T follicular helper cell (primary cell): ENCODE measurements around the gene SCML1.

Source experiments
- DNase-seq: peaks from one replicate; pipeline ENCODE4 v3.0.0-alpha.2; 2020; ENCODE audit warnings: low read depth
- total RNA-seq, 2 experiments: gene quantifications; one replicate each; lab custom pipeline; 2026; lab: John Stamatoyannopoulos, UW

Gene SCML1, protein sequence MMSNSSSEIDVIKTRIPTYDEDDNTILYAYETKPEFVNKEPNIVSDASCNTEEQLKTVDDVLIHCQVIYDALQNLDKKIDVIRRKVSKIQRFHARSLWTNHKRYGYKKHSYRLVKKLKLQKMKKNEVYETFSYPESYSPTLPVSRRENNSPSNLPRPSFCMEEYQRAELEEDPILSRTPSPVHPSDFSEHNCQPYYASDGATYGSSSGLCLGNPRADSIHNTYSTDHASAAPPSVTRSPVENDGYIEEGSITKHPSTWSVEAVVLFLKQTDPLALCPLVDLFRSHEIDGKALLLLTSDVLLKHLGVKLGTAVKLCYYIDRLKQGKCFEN
- 2.5 to 18.4 reads per million in 2 experiments for total RNA-seq

- DNase-seq, result peak; percentile 84
These were observed at the start of gene SCML1 for GRCh38 chrX:17736856-17737709. SCML1 (plus strand) TSS chrX:17737493; CDS start chrX:17744187, 6,694 bp downstream.

DNA sequence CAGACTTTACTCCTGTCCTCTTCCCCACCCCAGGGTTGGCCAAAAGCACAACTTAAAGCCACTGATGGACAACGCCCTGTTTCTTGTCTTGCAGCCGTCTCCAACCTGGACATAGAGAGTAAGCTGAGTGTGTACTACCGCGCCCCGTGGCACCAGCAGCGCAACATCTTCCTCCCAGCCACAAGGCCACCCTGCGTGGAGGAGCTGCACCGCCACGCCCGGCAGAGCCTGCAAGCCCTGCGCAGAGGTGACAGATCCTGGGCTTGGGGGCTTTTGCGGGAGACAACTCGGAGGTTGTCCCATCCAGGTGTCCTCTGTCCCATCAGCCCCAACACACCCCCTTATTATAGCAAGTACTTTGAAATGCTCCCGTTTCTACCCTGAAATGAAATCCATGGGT, 49.6 kb upstream of the SCML1 start:
- DNase-seq, result no peak

- peak; percentile 18 for DNase-seq
These were observed 47.3 kb upstream of the SCML1 start for GRCh38 chrX:17689971-17690409.

- no peak for DNase-seq
These were observed 44.5 kb upstream of the SCML1 start for GRCh38 chrX:17692709-17693346.

DNA sequence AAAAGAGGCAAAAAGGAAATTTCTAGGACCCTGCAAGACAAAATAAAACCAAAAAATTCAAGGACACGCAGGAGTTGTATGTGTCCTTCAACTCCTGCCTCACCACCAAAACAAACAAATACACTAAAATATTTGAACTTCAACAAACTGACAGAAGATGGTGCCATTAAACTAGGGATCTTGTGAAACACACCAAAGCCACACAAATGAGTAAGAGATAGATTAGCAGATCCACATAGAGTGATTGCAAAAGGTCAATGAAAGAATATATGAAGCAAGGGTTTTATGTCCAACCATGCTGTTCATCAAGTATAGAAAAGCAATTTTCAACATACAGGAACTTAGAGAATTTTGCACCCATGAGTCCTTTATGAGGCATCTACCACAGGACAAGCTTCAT, 40.1 kb upstream of the SCML1 start:
- no peak for DNase-seq

- DNase-seq, result no peak
These were observed 36.3 kb upstream of the SCML1 start for GRCh38 chrX:17700976-17701375.

- no peak for DNase-seq
These were observed 34.1 kb upstream of the SCML1 start for GRCh38 chrX:17703201-17703600.

DNA sequence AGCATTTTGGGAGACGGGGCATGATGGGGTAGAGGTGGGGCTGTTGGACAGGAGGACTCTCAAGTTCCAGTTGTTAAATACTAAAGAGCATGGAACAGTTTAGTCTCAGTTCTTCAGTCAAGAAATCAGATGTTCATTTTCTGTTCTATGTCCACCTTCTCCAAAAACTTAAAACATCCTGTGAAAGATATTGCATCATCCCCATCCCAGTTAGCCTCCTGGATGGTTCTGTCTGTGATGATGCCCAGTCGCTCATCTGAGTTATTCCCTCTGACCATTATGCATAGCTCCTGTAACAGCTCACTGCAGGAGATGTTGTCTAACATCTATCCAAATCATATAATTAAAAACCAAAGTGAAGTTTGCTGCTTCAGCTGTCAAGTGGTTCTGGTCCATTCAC, 32.1 kb upstream of the SCML1 start:
- no peak for DNase-seq

GRCh38 chrX:17706676-17707075, 30.6 kb upstream of the SCML1 start:
- DNase-seq, result no peak

- DNase-seq, result no peak
These were observed 29.6 kb upstream of the SCML1 start for GRCh38 chrX:17707731-17708130.

DNA sequence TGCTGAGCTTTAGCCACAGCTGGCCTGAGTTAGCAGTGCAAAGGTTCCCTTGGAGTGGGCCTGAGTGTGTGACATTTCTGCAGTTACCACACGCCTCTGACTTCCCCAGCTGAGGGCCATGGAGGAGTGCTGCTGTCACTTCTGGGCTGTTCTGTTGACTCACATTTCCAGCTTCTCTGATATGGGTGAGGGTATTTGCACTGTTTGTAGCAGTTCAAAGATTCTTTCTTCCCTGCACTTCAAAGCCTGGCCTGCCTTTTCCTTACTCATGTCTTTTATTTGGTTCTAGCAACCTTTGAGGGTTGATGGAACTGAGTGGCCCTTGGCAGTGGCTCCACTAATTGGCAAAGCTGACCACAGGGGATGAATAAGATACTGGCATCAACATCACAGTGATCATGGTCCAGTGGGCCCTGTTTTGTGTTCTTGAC, 26.4 kb upstream of the SCML1 start:
- DNase-seq, result no peak

- DNase-seq, result no peak
These were observed 24.0 kb upstream of the SCML1 start for GRCh38 chrX:17713288-17713687.

GRCh38 chrX:17718649-17719165, 18.6 kb upstream of the SCML1 start:
- DNase-seq, result no peak

GRCh38 chrX:17719711-17720110, 17.6 kb upstream of the SCML1 start:
- DNase-seq, result no peak

DNA sequence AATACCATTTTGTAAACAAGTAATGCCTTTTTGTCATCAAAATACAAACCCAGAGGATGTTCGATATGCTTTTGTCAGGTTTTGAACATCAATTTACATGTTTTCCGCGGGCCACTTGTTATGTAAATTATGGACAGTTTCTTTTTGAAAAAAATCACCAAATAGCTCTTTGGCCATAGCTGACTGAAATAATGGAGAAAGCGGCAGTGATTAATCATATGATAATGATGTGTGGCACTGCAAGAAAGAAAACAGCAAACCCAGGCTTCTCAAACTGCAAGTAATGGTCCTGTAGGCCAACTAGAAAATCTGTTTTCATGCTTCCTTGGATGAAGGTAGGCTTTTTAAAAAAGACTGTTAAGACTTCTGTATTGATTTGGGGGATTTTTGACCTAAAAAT, 15.6 kb upstream of the SCML1 start:
- no peak for DNase-seq

DNA sequence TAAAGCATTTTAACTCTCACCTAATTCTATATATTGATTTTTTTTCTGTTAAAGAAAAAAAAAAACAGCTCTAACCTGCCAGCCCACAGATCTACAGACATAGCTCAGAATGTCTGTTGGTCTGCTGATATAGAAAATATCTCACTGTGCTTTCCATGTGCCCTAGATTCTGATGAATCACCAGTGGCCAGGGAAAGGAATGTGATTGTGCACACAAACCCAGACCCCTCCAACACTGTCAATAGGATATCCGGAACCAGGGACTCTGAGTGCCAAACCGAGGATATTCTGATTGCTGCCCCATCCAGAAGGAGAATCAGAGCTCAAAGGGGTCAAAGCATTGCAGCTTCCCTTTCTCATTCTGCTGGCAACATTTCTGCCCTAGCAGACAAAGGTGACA, 12.1 kb upstream of the SCML1 start:
- DNase-seq, result no peak

GRCh38 chrX:17732138-17732783, 5.0 kb upstream of the SCML1 start:
- no peak for DNase-seq

DNA sequence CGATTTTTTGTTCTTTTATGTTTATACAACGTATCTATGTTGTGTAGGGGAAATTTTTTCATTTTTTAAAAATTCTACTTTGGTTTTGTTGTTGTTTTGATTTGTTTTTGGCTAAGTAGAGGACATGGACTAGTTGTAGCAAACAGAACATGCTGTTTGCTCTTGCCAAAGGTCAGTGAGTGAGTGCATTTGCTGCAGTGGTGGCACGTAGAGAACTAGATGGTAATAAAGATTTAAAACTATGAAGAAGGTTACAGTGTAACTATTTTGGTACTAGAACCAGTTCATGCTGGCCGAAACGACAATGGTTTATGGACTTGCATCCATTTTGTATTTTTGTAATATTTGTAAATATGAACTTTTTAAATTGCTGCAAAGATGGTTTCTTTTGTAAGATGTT, 1.9 kb upstream of the SCML1 start:
- DNase-seq, result no peak

GRCh38 chrX:17736478-17736855, 826 bp upstream of the SCML1 start:
- DNase-seq, result no peak

DNA sequence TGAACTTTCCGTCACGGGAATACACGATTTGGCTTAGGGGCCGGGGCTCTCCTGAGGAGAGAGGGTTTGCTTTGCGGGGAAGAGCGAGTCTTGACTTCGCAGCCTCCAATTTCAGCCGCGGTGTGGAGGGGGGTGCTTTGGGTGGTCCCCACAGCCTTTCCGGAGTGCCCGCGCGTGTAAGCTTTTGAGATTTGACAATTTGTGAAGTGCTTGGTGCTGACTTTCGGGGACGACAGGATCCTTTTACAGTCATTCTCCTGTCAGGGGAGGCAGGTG, 355 bp downstream of the SCML1 start:
- DNase-seq, result no peak

DNA sequence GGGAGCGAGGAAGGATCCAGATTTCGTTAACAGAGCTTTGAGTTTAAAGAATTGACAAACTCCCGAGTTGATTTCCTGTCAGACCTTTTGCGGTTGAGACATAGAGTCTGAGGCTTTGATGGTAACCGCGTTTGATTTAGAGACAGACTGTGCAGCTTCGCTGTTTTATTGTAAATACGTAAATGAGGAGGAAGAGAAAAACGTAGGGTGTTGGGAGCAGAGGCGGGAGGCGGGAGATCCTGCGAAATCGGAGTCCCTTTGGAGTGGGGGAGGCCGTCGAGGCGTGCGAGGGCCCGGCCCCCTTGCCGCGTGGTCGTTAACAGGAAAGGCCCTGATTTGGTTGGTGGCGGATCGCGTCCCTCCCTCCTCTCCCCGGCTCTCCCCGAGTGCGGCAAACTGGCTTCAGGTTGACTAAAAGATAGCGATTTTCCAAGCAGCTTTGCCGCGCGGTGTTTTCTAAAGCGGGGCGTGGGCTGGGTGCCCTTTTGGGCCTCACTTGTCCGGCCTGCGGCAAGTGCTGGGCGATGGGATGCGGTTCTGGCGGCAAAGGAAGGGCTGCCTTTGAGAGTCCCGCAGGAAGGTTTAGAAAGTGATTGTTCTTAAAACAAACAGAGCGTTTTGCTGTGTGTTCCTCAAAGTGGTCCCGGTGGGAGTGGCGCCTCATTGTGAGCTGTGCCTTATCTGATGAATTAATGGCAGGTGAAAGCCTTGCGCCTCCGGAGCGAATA, 857 bp downstream of the SCML1 start:
- peak; percentile 46 for DNase-seq
